GDM1 (cell line): ENCODE results near the gene DGKZ.

Source experiments
- DNase-seq: peaks from one replicate; lab custom pipeline; 2025; lab: John Stamatoyannopoulos, UW

The DGKZ gene

DNA sequence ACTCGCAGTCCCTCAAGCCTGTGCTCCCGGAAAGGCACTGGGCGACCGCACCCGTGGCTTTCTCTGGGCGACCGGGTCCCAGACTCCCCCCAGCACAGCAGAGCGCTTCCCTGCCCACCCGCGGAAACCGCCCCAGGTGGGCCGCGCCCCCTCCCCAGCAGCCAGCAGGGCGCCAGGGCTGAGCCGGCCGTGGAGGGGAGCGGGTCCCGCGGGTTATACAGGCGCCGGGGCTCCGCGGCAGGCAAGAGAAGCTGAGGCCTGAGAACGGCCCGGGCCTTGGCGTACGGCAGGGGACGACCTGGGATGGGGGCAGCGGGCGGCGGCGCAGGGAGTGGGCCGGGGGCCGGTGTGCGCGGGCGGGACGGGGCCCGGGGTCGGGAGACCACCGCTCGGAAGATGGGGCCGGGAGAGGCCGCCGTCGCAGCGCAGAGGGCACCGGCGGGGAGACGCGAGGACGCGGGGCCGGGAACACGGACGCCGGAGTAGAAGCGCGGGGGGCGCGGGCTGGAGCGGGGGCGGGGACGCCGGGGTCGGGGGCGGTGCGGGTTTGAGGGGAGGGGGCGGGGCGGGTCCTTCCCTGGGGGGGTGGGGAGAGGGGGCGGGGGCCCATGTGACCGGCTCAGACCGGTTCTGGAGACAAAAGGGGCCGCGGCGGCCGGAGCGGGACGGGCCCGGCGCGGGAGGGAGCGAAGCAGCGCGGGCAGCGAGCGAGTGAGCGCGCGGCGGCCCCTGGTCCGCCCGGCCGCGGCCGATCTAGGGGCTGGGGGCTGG lies 34.0 kb downstream of the DGKZ start, which contains the start of gene MDK:
TSS of gene MDK (plus strand) at position 622 of the 771 bp plus-strand sequence. CDS start 389 bp downstream, outside the sequence.
- DNase-seq: no peak

DNA sequence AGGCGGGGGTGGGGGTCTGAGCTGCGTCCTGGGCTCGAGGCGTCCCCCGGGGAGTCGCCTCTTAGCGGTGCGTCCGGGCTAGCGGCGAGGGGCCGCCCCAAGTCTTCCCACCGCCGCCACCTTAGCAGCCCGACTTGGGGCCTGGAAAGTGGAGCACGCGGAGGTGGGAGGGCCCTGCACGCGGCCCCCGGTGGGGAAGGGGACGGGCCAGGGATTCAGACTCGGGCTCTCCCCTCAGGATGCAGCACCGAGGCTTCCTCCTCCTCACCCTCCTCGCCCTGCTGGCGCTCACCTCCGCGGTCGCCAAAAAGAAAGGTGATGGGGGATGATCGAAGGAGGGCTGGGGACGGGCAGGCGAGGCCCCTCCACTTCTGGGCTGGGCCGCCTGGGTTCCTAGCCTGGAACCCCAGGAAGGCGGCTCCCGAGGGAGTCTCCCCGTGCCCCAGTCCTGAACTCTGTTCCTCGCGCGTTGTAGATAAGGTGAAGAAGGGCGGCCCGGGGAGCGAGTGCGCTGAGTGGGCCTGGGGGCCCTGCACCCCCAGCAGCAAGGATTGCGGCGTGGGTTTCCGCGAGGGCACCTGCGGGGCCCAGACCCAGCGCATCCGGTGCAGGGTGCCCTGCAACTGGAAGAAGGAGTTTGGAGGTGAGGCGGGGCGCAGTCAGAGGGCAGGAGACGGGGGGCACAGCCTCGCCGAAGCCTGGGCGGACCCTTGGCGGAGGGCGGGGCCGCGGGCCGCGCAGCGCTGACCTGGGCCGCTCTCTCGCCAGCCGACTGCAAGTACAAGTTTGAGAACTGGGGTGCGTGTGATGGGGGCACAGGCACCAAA lies 34.8 kb downstream of the DGKZ start:
- no peak for DNase-seq

DNA sequence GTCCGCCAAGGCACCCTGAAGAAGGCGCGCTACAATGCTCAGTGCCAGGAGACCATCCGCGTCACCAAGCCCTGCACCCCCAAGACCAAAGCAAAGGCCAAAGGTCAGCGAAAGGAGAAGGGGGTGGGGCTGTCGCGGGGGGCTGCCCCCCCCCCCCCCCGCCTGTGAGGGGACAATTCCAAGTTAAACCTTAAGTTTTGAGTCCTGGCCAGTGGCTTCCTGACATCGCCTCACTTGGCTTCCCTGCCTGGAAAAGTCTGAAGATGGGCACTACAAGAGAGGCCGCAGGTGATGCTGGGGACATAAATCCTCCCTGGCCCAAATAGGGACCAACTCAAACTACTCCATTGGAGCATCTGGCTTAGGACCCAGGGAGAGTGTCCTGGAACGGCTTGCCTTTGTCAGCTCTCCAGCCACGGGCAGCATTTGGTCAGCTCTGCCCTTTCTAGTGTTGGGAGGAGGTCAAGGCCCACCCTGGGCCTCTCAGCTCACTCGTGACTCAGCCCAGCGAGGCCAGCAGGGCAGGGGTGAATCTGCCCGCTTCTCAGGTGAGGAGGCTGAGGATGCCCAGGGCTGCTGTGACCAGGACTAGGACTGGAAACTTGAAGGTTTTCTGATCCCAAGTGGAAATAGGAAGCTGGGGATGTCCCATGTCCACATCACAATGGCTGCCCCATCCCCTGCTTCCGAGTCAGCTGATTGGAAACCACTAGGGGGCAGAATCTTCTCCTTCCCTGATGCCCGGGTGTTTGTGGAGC lies 35.6 kb downstream of the DGKZ start:
- DNase-seq: no peak

DNA sequence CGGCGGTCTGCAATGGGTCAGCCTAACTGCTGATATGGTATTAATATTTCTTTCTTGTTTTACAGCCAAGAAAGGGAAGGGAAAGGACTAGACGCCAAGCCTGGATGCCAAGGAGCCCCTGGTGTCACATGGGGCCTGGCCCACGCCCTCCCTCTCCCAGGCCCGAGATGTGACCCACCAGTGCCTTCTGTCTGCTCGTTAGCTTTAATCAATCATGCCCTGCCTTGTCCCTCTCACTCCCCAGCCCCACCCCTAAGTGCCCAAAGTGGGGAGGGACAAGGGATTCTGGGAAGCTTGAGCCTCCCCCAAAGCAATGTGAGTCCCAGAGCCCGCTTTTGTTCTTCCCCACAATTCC lies 36.1 kb downstream of the DGKZ start:
- DNase-seq: no peak

DNA sequence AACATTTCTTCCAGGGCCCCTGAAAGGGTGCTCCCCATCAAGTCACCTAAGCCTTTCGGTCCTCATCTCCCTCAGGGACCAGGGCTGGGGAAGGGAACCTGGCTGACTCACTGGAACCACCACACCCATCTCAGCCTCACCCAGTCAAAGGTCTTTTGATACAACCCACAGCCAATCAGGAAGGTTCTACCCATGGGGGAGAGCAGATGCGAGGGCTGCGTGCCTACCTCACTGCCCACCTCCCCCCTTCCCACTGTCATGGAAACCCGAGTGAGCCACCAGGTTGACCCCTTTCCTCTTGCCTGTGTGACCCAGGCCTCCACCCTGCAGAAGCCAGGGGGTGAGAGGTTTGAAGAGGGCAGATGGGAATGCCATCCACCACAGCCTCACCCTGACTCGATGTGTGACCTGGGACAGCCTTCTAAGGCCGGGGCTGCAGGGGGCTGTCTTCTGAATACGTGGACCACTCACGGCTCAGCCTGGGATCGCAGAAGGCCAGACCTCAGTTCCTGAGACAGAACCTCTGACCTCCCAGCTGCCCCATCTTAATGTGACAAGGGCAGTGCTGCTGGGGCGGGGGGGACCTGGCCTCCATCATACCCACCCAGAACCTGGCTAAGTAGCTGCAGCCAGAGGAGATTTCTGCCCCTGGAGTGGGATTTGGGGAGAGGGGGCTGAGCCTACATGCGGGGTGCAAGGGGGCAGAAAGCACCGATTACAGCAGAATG lies 36.9 kb downstream of the DGKZ start:
- no peak for DNase-seq

DNA sequence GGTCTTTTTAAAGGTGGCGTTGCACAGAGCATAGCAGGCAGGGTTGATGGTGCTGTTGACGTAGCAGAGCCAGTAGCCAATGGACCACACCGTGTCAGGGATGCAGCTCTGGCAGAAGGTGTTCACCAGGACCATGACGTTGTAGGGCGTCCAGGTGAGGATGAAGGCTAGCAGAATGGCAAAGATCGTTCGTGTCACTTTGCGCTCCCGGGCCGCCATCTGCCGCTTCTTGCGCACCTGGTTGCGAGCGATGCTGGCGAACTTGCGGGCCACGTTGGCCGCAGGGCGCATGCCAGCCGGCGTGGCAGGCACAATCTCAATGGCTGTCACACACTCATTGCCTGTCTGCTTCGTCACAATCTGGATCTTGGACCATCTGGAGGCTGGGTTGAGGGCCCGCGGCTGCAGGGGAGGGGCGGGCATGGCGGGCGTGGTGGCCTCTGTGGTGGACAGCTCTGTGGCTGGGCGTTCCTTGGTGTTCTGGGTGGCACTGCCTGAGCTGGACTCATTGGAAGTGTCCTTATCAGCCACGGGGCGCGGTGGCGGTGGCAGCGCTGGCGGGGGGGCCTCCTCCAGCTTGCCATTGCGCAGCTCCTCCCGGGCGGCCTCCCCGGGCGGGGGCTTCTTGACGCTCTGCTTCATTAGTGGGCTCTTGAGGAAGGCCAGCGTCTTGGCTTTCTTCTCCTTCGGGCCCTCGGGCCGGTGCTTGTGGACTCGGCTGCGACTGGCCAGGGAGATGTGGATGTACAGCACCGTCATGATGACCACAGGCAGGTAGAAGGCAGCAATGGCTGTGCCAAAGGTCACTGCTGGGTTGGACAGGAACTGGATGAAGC lies 38.1 kb downstream of the DGKZ start:
- DNase-seq: no peak

DNA sequence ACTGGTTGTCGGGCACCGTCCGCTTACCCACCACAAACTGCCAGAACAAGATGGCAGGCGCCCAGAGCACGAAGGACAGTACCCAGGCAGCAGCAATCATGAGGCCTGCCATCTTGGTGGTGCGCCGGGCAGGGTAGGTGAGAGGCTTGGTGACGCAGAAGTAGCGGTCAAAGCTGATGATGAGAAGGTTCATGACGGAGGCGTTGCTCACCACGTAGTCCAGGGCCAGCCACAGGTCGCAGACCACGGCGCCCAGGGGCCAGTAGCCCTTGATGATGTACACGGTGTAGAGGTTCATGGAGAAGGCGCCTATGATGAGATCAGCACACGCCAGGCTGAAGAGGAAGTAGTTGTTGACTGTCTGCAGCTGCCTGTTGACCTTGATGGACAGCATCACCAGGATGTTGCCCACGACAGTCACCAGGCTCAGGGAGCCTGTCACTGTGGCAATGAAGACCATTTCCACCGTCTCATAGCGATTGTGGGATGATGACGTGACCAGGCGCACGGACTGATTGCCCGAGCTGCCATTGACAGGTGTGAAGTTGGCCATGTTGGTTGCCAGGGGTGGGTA lies 38.8 kb downstream of the DGKZ start:
- no peak for DNase-seq

DNA sequence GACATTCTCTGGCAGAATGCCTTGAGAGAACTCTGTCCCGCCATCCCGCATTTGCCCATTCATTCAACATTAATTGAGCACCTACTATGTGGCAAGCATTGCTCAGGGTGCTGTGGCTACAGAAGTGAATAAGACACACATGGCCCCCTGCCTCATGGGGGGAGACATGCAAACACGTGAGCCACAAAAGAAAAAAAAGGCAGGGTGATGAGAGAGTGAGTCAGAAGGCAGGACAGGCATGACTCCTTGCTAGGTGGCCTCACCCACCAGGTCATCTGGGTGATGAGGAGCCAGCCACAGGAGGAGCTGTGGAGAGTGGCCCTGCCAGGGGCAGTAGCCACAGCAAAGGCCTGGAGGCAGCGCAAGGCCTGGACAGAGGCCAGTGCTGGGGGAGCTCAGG lies 39.4 kb downstream of the DGKZ start:
- no peak for DNase-seq

DNA sequence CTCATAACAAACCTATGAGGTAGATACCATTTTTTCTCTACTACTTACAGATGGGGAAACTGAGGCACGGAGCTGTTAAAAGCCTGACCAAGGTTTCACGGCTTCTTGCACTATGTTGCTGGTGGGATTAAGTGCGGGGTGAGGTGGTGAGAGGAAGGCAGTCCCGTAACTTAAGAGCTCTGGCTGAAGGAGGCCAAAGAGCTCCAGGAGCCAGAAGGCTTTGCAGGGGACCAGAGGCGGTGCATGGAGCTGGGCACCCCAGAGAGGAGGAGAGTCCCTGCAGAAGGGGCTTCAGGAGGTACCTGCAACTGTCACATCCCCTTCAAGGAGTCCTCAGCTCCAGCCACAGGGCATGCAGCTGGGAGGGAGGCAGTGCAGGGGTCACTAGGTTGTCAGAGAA lies 40.2 kb downstream of the DGKZ start:
- DNase-seq: no peak

DNA sequence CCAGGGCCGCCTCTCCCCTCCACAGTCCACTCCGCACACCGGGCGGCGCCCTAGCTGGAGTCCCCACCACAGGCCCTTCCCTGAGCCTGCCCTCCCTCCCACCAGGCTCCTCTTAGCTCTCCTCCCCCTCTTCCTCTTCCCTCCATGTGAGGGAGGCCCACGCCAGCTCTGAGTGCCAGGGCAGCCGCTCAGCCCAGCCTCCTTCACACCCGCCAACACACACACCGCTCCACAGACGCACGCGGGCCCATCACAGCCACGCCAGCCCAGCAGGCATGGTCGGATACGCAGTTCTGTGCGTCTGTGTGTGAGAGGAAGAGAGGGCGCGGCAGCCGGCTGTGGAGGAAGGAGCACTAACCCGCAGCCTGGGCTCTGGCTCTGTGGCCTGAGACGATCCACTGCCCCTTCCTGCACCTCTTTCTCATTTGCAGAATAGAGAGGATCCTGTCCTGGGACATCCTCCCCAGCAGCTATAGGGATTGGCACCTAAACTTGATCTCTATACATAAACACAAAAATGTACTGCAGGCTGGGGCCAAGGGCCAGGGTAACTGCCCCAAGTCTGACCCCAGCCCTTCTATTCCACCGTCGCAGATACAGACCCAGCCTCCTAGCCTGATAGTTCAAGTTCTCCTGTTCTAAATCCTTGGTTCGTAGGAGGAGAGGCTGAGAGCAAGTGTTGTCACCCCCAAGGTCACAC lies 40.8 kb downstream of the DGKZ start:
- DNase-seq: peak; percentile 40

DNA sequence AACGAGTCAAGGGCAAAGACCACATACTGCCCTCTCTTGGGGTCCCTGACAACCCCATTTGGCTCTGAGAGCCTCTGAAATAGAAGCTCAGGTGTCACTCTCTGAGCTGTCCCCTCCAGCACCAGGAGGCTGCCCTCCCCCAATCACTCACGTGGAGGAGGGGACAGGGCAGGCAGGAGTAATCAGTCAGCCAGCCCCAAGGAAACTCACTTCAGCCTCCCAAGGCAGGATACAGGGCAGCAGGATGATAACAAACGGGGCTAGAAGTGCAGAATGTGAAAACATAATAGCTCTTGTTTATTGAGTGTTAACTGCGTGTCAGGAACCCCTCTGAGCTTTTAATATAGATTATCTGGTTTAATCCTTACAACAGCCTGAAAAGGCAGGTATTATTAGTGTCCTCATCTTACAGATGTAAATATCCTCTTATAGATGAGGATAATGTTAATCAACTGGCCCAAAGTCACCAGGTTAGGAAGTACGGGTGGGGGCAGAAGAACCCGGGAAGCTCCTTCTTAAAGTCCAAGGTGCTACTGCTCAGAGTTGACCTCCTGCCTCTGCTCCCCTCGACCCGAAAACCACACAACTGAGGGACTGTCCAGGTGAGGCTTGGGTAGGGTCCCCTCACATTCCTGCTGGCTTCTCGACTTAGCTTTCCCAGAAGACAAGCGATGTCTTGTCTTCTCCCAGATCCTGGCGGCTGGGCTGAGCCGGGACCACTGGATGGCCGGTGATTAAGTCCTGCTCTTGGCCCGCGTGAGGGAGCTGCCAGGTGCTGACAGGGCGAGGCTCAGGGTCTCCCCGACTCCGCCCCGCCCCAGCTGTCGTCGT lies 41.6 kb downstream of the DGKZ start:
- DNase-seq: no peak

DNA sequence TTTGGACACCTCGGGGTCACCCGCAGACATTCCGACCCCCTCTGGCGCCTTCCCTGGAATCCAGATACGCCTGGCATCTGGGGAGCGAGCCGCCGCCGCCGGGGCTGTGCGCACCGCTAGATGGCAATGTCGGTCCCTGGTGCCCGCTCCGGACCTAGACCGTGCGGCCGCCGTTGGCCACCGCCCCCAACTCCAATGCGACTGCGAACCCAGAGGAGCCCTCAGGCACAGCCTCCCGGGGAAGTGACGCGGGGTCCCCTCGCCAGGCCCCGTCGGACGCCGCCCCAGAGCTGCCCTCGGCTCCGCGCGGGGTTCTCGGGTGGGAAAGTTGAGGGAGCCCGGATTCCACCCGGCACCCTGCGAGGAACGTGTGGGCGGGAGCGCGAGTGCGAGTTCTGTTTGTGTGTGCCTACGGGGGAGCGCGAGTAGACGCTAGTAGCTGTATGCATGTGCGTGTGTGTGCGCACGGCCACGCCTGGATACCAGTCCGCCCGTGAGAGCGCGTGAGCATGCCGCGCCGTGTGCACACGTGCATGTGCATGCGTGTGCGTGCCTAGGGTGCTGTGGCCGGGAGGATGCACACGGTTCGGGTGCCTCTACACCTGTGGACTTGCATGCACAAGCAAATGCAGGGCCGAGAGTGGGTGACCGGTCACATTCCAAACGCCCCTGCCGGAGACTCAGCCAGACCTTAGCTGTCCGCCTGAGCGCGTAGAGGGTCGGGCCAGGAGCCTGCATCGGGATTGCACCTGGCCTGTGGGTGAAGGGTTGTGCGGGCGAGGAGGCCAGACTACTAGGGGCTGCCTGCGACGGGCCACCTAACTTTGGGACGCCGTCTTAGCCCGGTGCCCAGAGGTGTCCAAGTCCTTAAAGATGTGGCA lies 42.4 kb downstream of the DGKZ start:
- DNase-seq: peak; percentile 48

DNA sequence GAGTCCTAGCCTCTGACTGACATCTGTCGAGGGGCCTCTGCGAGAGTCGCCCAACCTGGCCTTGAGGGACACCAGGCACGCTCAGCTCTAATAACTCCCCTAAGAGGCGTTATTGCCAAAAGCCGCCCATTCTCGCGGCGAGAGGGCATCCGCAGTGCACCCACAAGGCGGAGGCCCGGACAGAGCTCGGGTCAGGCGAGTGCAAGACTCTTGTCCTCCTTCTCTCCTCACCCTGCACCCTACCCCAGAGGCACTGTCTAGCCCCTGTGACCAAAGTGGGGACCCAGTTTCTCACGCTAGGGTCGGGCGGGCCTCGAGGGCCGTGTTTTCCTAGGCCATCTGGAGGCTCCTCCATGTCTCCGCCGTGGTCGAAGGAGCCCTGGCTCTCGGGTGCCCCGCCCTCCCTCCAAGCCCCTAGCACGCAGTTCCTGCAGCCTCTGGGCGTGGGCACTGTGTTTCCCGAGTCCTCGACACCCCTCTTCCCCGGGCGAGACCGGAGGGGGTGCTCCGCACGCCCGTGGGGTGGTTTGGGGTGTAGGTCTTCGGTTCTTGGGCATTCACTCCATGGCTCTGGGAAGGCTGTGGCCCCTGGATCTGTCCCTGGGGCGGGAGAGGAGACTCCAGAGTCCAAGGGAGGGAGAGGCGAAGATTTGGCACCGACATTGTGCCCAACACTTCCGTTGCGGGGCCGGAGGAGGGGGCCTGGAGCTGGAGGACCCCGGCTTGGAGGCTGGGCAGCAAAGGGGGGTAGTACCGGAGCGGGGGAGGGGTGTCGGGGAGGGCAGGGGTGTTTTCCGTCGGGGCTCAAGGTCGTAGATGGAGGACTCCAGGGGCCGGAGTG lies 43.3 kb downstream of the DGKZ start:
- DNase-seq: no peak

DNA sequence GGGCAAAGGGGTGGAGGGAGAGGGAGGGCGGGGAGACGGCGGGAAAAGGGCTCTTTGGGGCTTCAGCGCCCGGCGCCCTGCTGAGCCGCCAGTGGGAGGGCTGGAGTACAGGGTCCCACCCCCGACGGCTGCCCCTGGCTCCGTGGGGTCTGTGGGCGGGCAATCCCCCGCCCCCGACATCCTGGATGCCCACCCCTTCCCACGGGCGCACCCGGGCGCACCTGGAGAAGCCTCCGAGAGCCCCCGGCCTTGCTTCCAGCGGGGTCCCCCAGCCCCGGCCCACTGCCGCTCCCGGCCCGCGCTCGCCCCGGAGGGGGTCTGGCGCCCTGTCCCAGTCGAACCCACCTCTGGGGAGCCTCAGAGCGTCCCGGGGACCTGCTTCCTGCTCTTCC lies 43.9 kb downstream of the DGKZ start:
- no peak for DNase-seq

DNA sequence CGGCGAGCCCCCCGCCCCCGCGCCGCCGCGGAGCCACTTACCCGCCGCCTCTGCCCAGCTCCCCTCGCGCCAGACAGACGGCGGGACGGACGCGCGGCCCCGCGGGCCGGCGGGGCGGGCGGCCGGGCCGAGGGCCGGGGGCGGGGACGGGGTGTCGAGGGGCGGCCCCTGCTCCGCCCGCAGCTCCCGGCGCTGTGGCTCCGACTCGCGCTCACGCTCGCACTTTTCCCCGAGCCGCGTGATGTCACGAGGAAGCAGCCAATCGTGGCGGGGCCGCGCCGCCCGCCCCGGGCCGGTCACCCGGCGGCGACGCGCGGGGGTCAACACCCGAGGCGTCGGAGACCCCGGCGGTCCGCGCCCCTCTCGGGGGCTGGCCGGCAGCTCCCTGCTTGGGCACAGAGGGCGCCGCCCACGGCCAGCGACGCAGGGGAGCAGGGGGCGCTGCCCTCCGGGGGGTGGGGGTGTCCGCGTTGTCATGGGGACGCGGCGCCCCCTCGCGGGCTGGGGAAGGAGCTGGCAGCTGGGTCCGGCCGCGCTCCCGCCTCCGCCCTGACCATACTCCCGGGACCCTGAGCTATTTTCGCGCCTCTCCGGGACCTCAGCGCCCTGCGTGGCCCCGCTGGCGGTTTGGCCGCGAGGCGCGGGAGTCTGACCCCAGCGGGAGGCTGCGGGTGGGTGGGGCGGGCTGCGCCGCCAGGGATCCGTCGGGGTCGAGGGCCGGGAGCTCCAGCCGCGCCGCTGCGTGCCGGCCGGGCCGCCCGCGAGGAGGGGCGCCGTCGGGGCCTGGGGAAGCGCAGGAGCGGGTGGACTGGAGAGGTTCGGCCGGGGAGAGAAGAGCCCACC lies 44.5 kb downstream of the DGKZ start, which contains the start of gene CHRM4:
TSS of gene CHRM4 (minus strand) at position 199 of the 843 bp plus-strand sequence. CDS start 5,219 bp downstream, outside the sequence.
- no peak for DNase-seq
